GM23248 (cell line): Measurements from ENCODE around the gene GPR27.

Experiments
- EZH2 ChIP-seq: fragments of 200-600 bp; sonication (generic); IDR thresholded peaks from 2 replicates; pipeline ENCODE4 v1.6.1; 2018; ENCODE audit warnings: antibody characterized with exemption, mild to moderate bottlenecking; ENCODE audit not compliant: insufficient read depth, poor library complexity, severe bottlenecking
- EZH2phosphoT487 ChIP-seq: fragments of 200-600 bp; sonication (generic); IDR thresholded peaks from 2 replicates; pipeline ENCODE4 v1.6.1; 2018; ENCODE audit warnings: antibody characterized with exemption, moderate library complexity, mild to moderate bottlenecking, low read depth; ENCODE audit not compliant: insufficient read depth

- TF ChIP-seq EZH2 (no peak), EZH2phosphoT487 (no peak)
Observed at GRCh38 chr3:71726146-71726545, 27.5 kb upstream of the GPR27 start.
